AG09309 (cell line): ENCODE results near the gene NKG7.
A peak's percentile ranks its signal among the peaks of the same experiment; 100 is the strongest.
"Not testable (repeated sequence)": the region's sequence is repeated elsewhere in the genome, so short reads cannot be mapped to it uniquely, and the experiment has no call there.

Experiments used
- DNase-seq: peaks from one replicate; pipeline ENCODE4 v3.0.0-alpha.2; 2010; ENCODE audit warnings: low read depth
- H3K4me3 ChIP-seq: 2 replicates; pipeline ENCODE4 v1.5.1; 2011; ENCODE audit warnings: mild to moderate bottlenecking, low read depth, low read length, moderate library complexity; ENCODE audit not compliant: control insufficient read depth
- TF ChIP-seq, protein P1 (sequence below): IDR thresholded peaks from 2 replicates; pipeline ENCODE4 v1.5.1; 2011; ENCODE audit warnings: mild to moderate bottlenecking, low read depth, low read length, inconsistent platforms; ENCODE audit not compliant: insufficient read depth, control insufficient read depth; ENCODE audit errors: missing control alignments

The NKG7 gene

DNA sequence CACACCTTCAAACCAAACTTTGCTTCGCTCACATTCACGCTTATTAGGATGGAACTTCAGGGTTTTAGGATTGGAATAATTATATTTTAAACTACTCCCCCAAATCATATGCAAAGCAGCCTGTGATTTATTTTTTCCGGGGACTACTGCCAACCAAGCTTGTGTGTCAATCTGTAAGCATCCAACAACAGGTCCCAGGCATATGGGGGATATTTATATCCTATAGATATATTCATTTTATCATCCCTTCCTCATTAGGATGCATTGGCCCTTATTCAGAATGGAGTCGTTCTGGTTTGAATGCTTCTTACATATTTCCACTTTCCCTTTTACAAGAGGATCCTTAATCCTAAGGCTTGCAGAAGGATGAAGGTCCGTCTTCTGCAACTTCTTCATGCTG is 26.8 kb upstream of the NKG7 start:
- no peak overlapping the region for H3K4me3 ChIP-seq
- DNase-seq = no peak
- TF ChIP-seq, protein P1, sequence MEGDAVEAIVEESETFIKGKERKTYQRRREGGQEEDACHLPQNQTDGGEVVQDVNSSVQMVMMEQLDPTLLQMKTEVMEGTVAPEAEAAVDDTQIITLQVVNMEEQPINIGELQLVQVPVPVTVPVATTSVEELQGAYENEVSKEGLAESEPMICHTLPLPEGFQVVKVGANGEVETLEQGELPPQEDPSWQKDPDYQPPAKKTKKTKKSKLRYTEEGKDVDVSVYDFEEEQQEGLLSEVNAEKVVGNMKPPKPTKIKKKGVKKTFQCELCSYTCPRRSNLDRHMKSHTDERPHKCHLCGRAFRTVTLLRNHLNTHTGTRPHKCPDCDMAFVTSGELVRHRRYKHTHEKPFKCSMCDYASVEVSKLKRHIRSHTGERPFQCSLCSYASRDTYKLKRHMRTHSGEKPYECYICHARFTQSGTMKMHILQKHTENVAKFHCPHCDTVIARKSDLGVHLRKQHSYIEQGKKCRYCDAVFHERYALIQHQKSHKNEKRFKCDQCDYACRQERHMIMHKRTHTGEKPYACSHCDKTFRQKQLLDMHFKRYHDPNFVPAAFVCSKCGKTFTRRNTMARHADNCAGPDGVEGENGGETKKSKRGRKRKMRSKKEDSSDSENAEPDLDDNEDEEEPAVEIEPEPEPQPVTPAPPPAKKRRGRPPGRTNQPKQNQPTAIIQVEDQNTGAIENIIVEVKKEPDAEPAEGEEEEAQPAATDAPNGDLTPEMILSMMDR = no peak

- TF ChIP-seq, protein P1 = peak; percentile 54
- no peak overlapping the region for H3K4me3 ChIP-seq
- no peak for DNase-seq
Observed at GRCh38 chr19:51398096-51398704, 25.7 kb upstream of the NKG7 start.

DNA sequence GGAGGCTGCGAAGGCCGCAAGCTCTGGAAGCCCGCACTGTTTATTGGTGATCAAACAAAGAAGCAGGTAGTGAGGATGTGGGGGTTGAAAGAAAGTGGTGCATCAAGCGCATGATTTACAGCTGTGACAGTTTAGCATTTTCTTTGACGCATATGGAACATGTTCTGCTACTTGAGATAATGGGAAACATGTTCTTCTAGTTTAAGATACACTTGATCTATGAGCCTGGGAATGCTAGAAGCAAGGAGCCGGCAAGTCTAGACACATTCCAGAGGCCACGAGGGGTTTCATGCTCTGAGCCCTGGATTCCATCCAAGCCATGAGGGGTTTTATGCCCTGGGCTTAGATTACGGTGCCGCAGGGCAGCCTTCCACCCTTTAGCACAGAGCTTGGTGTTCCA is 25.0 kb upstream of the NKG7 start:
- H3K4me3 ChIP-seq, DNase-seq: not testable (repeated sequence)

GRCh38 chr19:51396175-51396574 is 23.7 kb upstream of the NKG7 start:
- no peak overlapping the region for H3K4me3 ChIP-seq
- TF ChIP-seq, protein P1 = no peak
- DNase-seq = no peak

- peak; percentile 97 for DNase-seq
- H3K4me3 ChIP-seq = peak overlapping the region; percentile 56
Observed at GRCh38 chr19:51394050-51394836, 21.8 kb upstream of the NKG7 start.

DNA sequence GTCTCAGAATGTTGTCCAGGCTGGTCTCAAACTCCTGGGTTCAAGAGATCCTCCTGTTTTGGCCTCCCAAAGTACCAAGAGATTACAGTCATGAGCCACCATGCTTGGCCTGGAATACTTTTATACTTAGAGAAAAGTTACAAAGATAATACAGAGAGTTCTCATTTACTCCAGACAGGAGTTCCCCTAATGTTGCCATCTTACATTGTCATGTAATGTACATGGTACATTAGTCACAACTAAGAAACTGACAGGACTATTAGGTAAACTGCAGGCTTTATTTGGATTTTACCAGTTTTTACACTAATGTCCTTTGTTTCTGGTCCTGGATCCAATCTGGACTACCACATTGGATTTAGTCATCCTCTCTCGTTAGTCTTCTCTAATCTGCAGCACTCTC is 20.2 kb upstream of the NKG7 start:
- DNase-seq = no peak
- TF ChIP-seq, protein P1 = no peak
- H3K4me3 ChIP-seq = no peak overlapping the region

More at GRCh38 chr19:51394050-51394836, 21.8 kb upstream of the NKG7 start:
- TF ChIP-seq, protein P1 = peak; percentile 3

- no peak overlapping the region for H3K4me3 ChIP-seq
- TF ChIP-seq, protein P1 = no peak
- no peak for DNase-seq
Observed at GRCh38 chr19:51391073-51391611, 18.7 kb upstream of the NKG7 start.
